Amniotic epithelial cell (primary cell): ENCODE results near the gene HS3ST2.
"Not testable (repeated sequence)": the region's sequence is repeated elsewhere in the genome, so short reads cannot be mapped to it uniquely, and the experiment has no call there.

ENCODE experiments used
- DNase-seq: peaks from one replicate; pipeline ENCODE4 v3.0.0-alpha.2; 2010; ENCODE audit warnings: low read depth

Gene HS3ST2

DNA sequence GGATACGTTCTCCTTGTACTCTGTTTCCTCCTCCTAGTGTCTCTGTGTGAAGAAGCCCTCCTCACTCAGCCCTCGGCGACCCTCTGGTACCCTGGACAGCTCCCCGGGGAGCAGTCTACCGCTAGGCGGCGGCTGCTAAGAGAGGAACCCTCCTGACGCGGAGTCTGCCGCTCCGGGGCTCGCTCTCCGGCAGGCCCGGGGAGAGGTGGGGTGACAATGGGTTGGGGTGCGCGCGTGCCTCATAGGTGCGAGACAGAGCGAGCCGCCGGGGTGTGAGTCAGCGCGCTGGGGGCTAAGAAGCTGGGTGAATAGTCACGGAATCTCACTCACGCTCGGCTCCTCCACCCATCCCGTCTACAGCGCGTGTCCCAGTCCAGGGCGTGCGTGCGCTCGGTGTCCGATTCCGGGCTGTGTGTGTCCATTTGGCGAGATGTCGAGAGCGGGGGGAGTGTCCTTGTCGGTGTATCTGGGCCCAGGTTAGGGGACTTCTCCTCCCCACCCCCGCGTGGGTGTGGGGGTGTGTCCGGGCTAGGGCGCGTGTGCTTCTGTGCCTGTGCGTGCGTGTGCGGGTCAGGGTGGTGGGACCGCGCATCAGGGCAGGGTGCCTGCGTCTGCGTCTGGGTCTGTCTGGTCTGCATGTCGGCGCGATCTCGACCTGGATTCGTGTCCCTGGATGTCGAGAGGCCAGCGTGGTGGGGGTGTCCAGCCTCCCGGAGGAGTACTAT is 577 bp upstream of the HS3ST2 start:
- DNase-seq, result peak; percentile 1

DNA sequence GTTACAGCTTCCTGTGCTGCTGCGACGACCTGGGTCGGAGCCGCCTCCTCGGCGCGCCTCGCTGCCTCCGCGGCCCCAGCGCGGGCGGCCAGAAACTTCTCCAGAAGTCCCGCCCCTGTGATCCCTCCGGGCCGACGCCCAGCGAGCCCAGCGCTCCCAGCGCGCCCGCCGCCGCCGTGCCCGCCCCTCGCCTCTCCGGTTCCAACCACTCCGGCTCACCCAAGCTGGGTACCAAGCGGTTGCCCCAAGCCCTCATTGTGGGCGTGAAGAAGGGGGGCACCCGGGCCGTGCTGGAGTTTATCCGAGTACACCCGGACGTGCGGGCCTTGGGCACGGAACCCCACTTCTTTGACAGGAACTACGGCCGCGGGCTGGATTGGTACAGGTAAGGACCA is 746 bp downstream of the HS3ST2 start:
- no peak for DNase-seq

DNA sequence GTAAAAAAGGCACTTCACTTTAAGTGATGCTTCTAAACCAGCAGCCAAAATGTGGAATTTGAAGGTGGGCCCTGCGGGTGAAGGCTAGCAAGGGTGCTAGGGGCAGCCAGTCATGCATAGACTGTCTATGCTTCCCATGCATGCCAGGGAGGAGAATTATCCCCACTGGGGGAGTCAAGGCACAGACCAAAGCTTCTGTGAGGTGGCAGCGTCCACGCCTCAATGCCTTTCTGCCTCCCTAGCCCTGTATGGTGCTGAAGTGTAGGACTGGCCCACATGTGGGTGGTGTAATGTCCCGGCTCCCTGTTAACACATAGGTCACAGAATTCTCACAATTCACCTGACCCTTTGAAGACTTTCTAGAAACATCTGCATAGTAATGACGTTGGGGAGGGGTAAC is 1.9 kb downstream of the HS3ST2 start:
- no peak for DNase-seq

DNA sequence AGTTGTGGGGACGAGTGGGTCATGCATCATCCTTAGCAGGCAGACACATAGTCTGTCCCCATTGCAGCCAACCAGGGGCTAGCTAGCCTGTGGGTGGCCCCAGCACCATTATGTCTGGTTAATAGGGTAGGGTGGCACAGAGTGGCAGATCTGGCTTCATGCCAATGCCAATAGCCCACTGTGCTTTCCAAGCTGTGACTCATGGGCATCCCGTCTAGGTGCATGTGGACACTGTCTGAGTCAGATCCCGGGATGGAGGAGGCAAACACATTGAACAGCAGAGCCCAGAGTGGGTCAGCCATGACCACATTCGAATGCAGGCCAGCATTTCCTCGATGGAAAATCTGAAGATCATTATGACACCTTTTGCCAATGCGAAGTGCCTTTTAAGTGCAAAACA is 2.5 kb downstream of the HS3ST2 start:
- no peak for DNase-seq

DNA sequence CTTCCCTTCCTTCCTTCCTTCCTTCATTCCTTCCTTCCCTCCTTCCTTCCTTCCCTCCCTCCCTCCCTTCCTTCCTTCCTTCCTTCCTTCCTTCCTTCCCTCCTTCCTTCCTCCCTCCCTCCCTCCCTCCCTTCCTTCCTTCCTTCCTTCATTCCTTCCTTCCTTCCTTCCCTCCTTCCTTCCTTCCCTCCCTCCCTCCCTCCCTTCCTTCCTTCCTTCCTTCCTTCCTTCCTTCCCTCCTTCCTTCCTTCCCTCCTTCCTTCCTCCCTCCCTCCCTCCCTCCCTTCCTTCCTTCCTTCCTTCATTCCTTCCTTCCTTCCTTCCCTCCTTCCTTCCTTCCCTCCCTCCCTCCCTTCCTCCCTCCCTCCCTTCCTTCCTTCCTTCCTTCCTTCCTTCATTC is 4.8 kb downstream of the HS3ST2 start:
- DNase-seq, result not testable (repeated sequence)

DNA sequence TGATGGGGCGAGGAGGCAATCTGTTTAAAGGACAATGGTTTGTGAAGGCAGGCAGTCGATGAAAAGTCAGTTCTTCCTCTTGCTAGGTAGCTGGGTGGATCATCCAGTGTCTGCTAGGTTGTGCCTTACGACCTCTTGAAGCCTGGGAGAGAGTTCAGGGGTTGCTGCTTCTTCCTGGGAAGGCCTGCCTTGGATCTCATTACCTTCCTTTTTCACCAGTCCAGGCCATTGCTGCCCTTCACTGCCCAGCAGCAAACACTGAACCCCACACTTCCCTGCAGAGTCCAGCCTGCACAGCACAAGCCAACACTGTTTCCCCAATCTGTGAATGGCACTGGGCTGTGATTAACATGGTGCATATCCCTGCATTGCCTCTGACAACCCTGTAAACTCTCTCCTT is 24.7 kb downstream of the HS3ST2 start:
- no peak for DNase-seq

DNA sequence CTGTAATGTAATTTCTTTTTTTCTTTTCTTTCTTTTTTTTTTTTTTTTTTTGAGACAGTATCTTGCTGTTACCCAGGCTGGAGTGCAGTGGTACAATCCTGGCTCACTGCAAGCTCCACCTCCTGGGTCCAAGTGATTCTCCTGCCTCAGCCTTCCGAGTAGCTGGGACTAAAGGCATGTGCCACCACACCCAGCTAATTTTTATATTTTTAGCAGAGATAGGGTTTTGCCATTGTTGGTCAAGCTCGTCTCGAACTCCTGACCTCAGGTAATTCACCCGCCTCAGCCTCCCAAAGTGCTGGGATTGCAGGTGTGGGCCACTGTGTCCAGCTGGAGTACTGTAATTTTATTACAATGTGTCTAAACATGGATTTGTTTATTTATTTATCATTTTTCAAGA is 28.1 kb downstream of the HS3ST2 start:
- not testable (repeated sequence) for DNase-seq

DNA sequence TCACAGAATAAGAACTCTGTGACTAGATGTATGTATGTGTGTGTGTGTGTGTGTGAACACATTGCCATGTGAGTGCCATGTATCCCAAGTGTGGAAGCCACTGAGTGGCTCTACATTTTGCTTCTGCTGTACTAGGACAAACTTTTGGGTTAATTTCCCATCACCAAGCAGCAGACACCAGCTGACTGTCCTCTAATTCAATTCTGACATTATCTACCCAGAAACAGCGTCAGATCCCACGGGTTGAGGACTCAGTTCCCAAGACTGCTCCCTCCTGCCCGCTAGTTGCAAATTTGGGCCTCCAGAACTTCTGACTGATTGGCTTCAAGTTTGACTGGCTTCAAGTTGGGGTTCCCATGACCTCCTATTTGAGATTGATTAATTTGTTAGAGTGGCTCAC is 29.2 kb downstream of the HS3ST2 start:
- DNase-seq, result no peak

DNA sequence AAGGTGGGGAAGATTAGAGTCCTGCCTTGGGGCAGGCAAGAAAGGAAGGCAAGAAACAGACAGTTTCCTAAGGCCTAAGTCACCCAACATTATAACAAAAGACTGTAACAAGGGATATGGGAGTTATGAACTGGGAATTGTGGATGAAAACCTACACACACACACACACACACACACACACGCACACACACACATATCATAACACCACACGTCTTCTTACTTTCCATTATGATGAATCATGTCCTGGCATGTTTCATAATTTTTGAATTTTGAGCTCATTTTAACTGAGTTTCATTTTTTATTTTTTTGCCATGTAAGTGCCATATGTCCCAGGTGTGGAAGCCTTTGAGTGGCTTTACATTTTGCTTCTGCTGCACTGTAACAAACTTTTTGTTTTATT is 29.9 kb downstream of the HS3ST2 start:
- DNase-seq, result no peak

DNA sequence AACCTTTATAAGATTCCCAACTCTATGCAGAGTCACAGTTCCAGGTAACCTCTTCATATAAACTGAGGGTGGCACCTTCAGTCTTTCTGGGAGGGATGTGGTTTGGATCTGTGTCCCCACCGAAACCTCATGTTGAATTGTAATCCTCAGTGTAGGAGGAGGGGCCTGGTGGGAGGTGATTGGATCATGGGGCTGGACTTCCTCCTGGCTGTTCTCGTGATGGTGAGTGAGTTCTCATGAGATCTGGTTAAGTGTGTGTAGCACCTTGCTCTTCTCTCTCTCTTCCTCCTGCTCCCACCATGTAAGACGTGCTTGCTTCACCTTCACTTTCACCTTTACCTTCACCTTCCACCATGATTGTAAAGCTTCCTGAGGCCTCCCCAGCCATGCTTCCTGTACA is 30.5 kb downstream of the HS3ST2 start:
- no peak for DNase-seq

DNA sequence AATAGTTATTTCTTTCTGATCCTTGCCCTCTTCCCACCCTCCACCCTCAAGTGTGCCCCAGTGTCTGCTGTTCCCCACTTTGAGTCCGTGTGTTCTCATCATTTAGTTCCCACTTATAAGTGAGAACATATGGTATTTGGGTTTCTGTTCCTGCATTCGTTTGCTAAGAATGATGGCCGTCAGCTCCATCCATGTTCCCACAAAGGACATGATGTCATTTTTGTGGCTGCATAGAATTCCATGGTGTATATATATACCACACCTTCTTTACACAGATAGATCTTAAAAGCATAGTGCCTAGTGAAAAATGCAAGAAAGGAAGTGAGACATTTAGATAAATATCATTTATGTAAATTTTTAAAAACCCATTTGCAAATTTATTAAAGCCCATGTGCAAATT is 33.1 kb downstream of the HS3ST2 start:
- DNase-seq, result no peak

DNA sequence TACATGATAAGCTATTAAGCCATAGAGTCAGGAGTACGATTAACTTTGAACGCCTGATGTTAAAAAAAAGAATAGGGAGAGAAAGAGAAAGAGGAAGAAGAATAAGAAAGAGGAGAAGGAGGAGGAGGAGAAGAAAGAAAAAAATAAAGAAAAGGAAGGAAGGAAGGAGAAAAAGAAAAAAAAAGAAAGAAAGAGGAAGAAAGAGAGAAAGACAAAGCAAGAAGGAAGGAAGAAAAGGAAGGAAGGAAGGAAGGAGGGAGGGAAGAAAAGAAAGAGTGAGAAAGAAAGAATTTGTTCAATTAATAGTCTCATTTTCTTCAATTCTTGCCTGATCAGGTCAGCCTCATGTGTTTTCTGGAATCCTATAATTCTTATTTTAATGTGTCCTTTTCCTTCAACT is 33.7 kb downstream of the HS3ST2 start:
- no peak for DNase-seq

DNA sequence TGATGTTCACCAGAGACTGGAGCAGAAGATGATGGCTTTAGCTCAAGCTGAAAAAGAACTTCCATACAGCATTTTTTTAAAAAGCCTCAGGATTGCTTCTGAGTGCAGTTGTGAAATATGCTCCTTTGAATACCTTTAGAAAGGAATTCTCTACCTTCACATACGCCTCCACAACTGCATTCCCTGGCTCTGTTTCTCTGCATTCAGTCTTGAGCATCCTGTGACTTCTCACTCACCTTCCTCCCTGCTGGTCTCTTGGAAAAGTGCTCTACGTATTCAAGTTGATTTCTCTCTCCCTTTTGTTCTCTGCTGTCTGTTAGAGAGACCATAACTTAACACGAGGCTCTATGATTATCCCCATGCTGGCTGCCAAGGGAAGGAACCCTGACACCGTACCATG is 34.5 kb downstream of the HS3ST2 start:
- no peak for DNase-seq

DNA sequence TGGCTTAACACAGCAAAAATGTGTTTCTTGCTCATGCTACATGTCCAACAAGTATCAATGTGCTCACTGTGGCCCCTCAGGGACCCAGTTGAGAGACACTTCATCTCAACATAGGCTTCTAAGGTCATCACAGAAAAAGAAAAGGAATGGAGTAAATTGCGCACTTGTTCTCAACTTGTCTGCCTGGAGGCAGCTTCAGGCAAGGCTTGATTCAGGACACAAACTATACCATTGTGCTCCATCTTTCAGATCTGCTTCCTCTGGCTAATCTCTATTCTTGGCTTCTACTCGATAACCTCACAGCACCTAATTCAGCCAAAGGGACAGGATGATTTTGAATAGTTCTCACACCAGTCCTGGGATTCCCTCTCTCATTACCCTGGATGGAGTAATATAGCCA is 35.6 kb downstream of the HS3ST2 start:
- no peak for DNase-seq

DNA sequence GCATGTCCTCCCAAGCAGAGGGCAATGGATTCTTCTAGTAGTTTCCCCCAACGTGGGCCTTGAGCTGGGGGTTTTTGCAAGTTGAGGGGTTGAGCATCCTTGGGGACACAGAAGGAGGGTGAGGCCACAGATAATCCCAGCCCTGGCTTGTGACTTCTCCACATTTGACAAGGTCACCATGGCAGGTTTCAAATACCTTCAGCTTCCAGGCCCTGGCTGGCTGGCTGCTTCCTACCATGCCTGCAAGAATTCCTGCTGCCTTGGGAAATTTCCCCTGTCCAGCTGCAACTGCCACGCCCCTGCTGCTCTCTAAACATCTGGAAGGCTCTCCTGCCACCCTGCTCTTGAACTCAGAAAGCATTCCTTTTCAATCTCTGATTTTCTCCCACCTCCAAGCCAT is 41.3 kb downstream of the HS3ST2 start:
- no peak for DNase-seq

DNA sequence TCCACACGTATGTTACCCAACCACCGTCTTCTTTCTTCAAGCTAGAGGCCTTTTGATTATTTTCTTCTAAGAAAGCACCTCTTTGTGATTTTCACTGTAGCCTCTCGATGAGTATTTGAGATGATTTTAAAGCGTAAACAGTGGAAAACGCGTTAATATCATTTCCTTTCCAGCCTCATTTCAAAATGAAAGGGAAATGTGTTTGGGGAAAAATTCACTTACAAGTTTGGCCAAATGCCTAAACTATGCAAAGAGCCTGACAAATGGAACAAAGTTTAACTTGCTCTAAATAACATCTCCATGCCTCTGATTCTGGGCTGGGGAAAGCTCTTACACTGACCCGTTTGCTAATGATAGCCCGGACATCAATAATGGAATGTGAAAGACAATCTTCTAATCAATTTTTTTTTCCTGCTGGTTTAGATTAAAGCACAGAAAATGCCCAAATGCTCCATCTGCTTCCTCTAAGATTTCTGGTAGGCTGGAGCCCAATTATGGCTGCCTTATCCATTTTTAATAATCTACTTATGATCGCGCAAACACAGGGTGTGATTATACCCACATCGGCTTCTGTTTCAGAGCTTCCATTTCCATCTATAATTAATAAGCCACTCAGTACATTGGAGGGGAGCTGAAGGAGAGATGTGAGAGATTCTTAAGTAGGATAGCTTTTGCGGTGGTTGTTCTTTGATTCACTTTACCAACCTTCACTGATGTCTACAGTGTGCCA is 43.5 kb downstream of the HS3ST2 start:
- no peak for DNase-seq

DNA sequence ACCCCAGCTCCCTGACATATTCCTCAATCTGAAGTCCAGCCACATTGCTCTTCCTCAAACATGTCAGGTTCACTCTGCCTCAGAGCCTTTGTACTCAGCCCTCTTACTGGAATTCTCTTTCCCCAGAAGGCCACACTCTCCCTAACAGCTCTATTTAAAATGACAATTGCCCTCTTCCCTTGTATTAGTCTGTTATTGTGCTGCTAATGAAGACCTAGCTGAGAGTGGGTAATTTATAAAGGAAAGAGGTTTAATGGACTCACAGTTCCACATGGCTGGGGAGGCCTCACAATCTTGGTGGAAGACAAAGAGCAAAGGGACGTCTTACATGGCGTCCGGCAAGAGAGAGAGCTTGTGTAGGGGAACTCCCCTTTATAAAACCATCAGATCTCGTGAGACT is 46.0 kb downstream of the HS3ST2 start:
- DNase-seq, result no peak

DNA sequence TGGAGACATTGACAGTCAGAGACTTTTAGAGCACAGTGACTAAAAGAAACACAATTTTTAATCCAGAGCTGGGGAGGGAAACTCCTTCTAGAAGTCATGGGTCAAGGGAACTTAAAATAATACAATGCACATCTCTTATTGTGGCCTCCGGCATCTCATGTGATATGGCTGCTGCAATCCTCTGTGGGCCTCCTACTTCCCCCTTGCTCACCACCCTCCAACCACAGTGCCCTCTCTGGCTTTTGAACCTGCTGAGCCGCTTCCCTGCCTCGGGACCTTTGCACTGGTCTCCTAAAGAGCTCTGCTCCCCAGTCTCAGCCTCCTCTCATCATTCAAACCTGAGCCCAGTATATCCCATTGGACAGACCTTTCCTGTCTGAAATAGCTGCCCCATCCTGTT is 47.6 kb downstream of the HS3ST2 start:
- DNase-seq, result no peak

DNA sequence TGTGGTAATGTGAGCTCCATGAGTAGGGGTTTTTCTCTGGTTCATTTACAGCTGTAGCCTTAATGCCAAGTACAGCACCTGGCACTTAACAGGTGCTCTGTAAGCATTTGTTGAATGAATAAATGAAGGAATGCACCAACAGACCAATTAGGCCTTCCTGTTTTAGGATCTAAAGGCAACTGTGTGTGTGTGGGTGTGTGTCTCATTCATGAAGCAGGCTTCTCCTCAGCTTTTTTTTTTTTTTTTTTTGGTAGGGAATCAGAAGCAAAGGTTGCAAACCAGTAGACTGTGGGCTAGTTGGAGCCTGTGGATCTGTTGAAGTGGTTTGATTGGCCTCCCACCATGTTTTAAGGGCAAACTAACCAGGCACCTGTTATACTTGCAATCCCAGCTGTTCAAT is 48.1 kb downstream of the HS3ST2 start:
- DNase-seq, result no peak

DNA sequence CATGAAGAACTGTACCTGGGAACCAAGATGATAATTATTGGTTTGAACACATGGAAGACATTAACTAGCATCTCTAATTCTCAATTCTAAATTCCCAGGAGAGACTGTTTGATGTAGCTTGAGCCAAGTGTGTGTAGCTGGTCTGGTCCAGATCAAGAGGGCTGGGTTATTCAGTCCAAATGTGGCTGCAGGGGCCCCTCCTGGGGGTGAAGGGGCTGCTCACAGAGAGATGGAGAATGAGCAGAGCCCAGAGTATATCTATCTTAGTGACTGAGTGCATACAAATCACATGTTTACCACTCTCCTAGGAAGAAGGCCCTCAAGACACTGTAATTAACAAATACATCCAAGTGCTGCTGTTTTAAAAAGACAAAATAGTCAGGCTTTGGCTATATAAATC is 50.4 kb downstream of the HS3ST2 start:
- no peak for DNase-seq

DNA sequence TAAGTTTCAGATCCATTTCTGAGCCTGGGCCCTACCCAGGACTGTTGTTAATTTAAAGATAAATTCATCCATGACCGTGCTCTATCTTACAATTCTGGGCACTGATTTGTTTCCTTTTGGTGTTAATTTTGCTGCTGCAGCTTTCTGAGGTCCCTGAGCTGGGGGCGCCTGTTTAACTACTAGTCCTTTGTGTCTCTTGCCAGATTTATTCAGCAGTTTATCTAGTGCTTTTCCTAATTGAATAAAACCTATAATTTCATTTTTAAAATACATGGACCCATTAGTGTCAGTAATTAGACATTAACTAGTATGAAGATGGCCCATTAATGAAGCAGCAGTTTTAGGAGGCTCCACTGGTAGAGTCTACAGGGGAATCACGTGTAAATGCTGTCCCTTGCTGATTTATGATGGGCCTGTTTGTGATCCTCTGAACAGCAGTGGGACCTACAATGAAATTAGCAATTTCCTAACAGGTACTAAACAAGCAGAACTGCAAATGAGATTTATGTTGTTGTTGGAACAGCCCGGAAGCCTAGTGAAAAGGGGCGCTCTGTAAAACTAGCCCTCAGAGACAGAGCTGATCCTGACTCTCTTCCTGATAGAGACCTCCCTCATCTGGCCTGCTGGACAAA is 54.7 kb downstream of the HS3ST2 start:
- no peak for DNase-seq

DNA sequence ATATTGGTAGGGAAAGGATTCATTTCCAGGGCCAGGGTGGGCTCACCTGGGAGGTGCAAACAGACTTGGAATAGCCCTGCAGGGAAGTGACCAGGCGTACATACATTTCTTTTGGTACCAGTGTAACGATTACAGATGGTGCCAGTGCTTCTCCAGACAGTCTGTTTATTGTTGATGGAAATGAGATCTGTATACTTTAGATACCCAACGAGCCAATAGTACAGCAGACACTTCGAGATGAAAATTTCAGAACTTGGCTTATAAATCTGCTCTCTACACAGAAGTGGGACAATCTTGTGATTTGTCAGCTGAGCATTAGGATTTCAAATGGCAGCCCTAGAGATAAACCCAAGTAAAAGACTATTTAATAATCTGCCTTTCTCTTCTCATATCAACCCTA is 57.9 kb downstream of the HS3ST2 start:
- DNase-seq, result no peak

DNA sequence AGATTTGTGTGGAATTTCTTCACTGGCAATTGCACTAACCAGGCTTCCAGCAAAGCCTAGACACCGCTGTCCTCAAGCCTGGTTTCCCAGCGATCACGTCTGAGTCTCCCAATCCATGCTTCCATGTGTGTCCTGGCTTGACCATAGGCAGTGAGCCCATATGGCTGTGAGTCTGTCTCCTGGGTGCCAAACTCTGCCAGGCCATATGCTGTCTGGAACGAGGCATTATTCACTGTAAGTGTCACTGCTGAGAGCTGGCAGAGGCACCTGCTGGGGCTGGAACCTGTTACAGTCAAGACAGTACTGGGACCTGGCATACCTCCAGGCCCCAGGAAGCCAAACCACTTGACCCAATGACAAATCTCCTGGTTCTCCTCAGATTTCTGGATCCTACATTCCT is 60.4 kb downstream of the HS3ST2 start:
- no peak for DNase-seq

DNA sequence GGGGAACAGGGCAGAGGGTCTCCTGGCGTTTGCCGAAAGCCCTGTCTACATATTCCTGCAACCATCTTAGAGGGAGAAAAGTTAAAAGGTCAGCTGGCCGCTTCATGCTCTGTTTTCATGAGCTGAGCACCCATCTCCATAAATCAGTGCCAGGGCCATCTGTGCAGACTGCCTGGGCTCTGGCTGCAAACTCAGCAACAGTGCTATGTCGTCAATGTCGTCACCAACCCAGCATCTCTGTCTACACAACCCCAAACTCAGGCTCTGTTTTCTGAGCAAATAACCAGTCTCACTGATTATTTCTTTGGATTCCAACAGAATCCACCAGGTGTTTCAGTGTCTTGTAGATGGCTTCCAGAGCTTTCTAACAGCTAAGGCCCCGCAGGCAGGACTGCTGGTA is 65.0 kb downstream of the HS3ST2 start:
- no peak for DNase-seq
